ENCODE results near the gene SMDT1.
"Not testable (repeated sequence)": the region's sequence is repeated elsewhere in the genome, so short reads cannot be mapped to it uniquely, and the experiment has no call there.

Gene SMDT1

GRCh38 chr22:42115420-42115830 lies 35.9 kb downstream of the SMDT1 start:
- DNase-seq: not testable (repeated sequence)

GRCh38 chr22:42116848-42117424 lies 37.4 kb downstream of the SMDT1 start:
- DNase-seq: no peak

GRCh38 chr22:42120231-42121021 lies 40.9 kb downstream of the SMDT1 start:
- DNase-seq: not testable (repeated sequence)

- DNase-seq: not testable (repeated sequence)
These were observed 44.0 kb downstream of the SMDT1 start for GRCh38 chr22:42123529-42123928.

GRCh38 chr22:42127606-42128005 lies 48.1 kb downstream of the SMDT1 start:
- DNase-seq: no peak

- DNase-seq: not testable (repeated sequence)
These were observed 48.5 kb downstream of the SMDT1 start for GRCh38 chr22:42128007-42128406.

- DNase-seq: not testable (repeated sequence)
These were observed 49.5 kb downstream of the SMDT1 start for GRCh38 chr22:42128776-42129694.

- DNase-seq: not testable (repeated sequence)
These were observed 50.7 kb downstream of the SMDT1 start for GRCh38 chr22:42130182-42130581.

- DNase-seq: not testable (repeated sequence)
These were observed 51.3 kb downstream of the SMDT1 start, which contains the start of gene CYP2D6 for GRCh38 chr22:42130639-42131431. Gene CYP2D6 (minus strand): TSS chr22:42130810. CDS start chr22:42130791, 19 bp downstream.

- DNase-seq: no peak
These were observed 52.1 kb downstream of the SMDT1 start for GRCh38 chr22:42131562-42131961.

- DNase-seq: no peak
These were observed 53.0 kb downstream of the SMDT1 start for GRCh38 chr22:42132457-42132856.

Measured in NCI-H2081 treated with DMSO at 0.1 percent for 48 hours (cell line).